HEK293 (cell line): ENCODE measurements around the gene ZNF646.
A peak's percentile ranks its signal among the peaks of the same experiment; 100 is the strongest.

Source experiments
- GLI4 ChIP-seq: fragments of 450-650 bp; formaldehyde crosslinking; IDR thresholded peaks from 2 replicates; pipeline ENCODE4 v1.5.1; 2016; ENCODE audit warnings: missing biosample characterization, missing genetic modification characterization
- IKZF3 ChIP-seq: fragments of 450-650 bp; IDR thresholded peaks from 2 replicates; pipeline ENCODE4 v1.5.0; 2018; ENCODE audit warnings: missing biosample characterization, mild to moderate bottlenecking, missing genetic modification characterization, moderate library complexity
- KLF1 ChIP-seq: fragments of 450-650 bp; formaldehyde crosslinking; IDR thresholded peaks from 2 replicates; pipeline ENCODE4 v1.5.1; 2016; ENCODE audit warnings: missing biosample characterization, missing genetic modification characterization
- OSR2 ChIP-seq: fragments of 450-650 bp; formaldehyde crosslinking; IDR thresholded peaks from 2 replicates; pipeline ENCODE4 v1.5.1; 2016; ENCODE audit warnings: missing biosample characterization, missing genetic modification characterization
- ZNF133 ChIP-seq: fragments of 450-650 bp; formaldehyde crosslinking; IDR thresholded peaks from 2 replicates; pipeline ENCODE4 v1.5.1; 2016; ENCODE audit warnings: missing biosample characterization, missing genetic modification characterization
- ZNF155 ChIP-seq: fragments of 450-650 bp; formaldehyde crosslinking; IDR thresholded peaks from 2 replicates; pipeline ENCODE4 v1.5.1; 2016; ENCODE audit warnings: missing biosample characterization, missing genetic modification characterization
- ZNF175 ChIP-seq: fragments of 450-650 bp; formaldehyde crosslinking; IDR thresholded peaks from 2 replicates; pipeline ENCODE4 v1.5.1; 2016; ENCODE audit warnings: missing biosample characterization, missing genetic modification characterization
- ZNF184 ChIP-seq: fragments of 450-650 bp; IDR thresholded peaks from 2 replicates; pipeline ENCODE4 v1.5.1; 2018; ENCODE audit warnings: missing biosample characterization, mild to moderate bottlenecking, missing genetic modification characterization
- ZNF19 ChIP-seq: fragments of 450-650 bp; formaldehyde crosslinking; IDR thresholded peaks from 2 replicates; pipeline ENCODE4; 2016; ENCODE audit warnings: missing biosample characterization, missing genetic modification characterization, low read depth
- ZNF214 ChIP-seq: fragments of 450-650 bp; formaldehyde crosslinking; IDR thresholded peaks from 2 replicates; pipeline ENCODE4 v1.5.1; 2017; ENCODE audit warnings: missing biosample characterization, mild to moderate bottlenecking, missing genetic modification characterization, borderline replicate concordance
- ZNF23 ChIP-seq: fragments of 450-650 bp; formaldehyde crosslinking; IDR thresholded peaks from 2 replicates; pipeline ENCODE4 v1.5.1; 2016; ENCODE audit warnings: missing biosample characterization, missing genetic modification characterization, borderline replicate concordance
- ZNF239 ChIP-seq: fragments of 450-650 bp; formaldehyde crosslinking; IDR thresholded peaks from 2 replicates; pipeline ENCODE4 v1.5.1; 2016; ENCODE audit warnings: missing biosample characterization, missing genetic modification characterization
- ZNF292 ChIP-seq: fragments of 450-650 bp; formaldehyde crosslinking; IDR thresholded peaks from 2 replicates; pipeline ENCODE4 v1.5.1; 2016; ENCODE audit warnings: low read depth, missing biosample characterization, missing genetic modification characterization, borderline replicate concordance
- ZNF302 ChIP-seq: fragments of 450-650 bp; formaldehyde crosslinking; IDR thresholded peaks from 2 replicates; pipeline ENCODE4 v1.5.1; 2016; ENCODE audit warnings: missing biosample characterization, missing genetic modification characterization, low read depth
- ZNF354C ChIP-seq: fragments of 450-650 bp; formaldehyde crosslinking; IDR thresholded peaks from 2 replicates; pipeline ENCODE4 v1.5.1; 2016; ENCODE audit warnings: missing biosample characterization, missing genetic modification characterization, low read depth, borderline replicate concordance
- ZNF449 ChIP-seq: fragments of 450-650 bp; formaldehyde crosslinking; IDR thresholded peaks from 2 replicates; pipeline ENCODE4 v1.5.1; 2017; ENCODE audit warnings: missing biosample characterization, mild to moderate bottlenecking, missing genetic modification characterization, moderate library complexity
- ZNF473 ChIP-seq: fragments of 450-650 bp; formaldehyde crosslinking; IDR thresholded peaks from 2 replicates; pipeline ENCODE4 v1.5.1; 2017; ENCODE audit warnings: missing biosample characterization, missing genetic modification characterization
- ZNF513 ChIP-seq: fragments of 450-650 bp; IDR thresholded peaks from 2 replicates; pipeline ENCODE4 v1.5.1; 2018; ENCODE audit warnings: missing biosample characterization, missing genetic modification characterization
- ZNF544 ChIP-seq: fragments of 450-650 bp; formaldehyde crosslinking; IDR thresholded peaks from 2 replicates; pipeline ENCODE4 v1.5.0; 2017; ENCODE audit warnings: missing biosample characterization, missing genetic modification characterization
- ZNF571 ChIP-seq: fragments of 450-650 bp; formaldehyde crosslinking; IDR thresholded peaks from 2 replicates; pipeline ENCODE4 v1.5.0; 2017; ENCODE audit warnings: missing biosample characterization, missing genetic modification characterization
- ZNF623 ChIP-seq: fragments of 450-650 bp; formaldehyde crosslinking; IDR thresholded peaks from 2 replicates; pipeline ENCODE4 v1.5.1; 2016; ENCODE audit warnings: missing biosample characterization, missing genetic modification characterization
- ZNF624 ChIP-seq: fragments of 450-650 bp; formaldehyde crosslinking; IDR thresholded peaks from 2 replicates; pipeline ENCODE4 v1.5.1; 2017; ENCODE audit warnings: missing biosample characterization, missing genetic modification characterization
- ZSCAN30 ChIP-seq: fragments of 450-650 bp; IDR thresholded peaks from 2 replicates; pipeline ENCODE4 v1.5.1; 2018; ENCODE audit warnings: missing biosample characterization, mild to moderate bottlenecking, missing genetic modification characterization, moderate library complexity
- TF ChIP-seq, protein P1 (sequence below): fragments of 450-650 bp; formaldehyde crosslinking; IDR thresholded peaks from 2 replicates; pipeline ENCODE4 v1.5.1; 2017; ENCODE audit warnings: missing biosample characterization, missing genetic modification characterization
- TF ChIP-seq, protein P2 (sequence below): fragments of 450-650 bp; formaldehyde crosslinking; IDR thresholded peaks from 2 replicates; pipeline ENCODE4 v1.5.1; 2016; ENCODE audit warnings: missing biosample characterization, missing genetic modification characterization
- TF ChIP-seq, protein P3 (sequence below): fragments of 450-650 bp; formaldehyde crosslinking; IDR thresholded peaks from 2 replicates; pipeline ENCODE4 v1.5.1; 2016; ENCODE audit warnings: missing biosample characterization, missing genetic modification characterization, borderline replicate concordance

ZNF646 gene

GRCh38 chr16:31032736-31033708, 41.2 kb upstream of the ZNF646 start, which contains the start of gene STX4 (continued):
- no peak for TF ChIP-seq ZNF19 (tag by site-specific recombination)
- 0 out of 2 replicates have a peak, but pooled peaks have one; percentile 36 for TF ChIP-seq ZNF133 (tag by site-specific recombination)
- TF ChIP-seq ZSCAN30 (tag by site-specific recombination): peak; percentile 88
- TF ChIP-seq ZNF155 (tag by site-specific recombination): no peak
- TF ChIP-seq OSR2 (tag by site-specific recombination): peak; percentile 50
- TF ChIP-seq ZNF175 (tag by site-specific recombination): no peak
- no peak for TF ChIP-seq ZNF292 (tag by site-specific recombination)
- TF ChIP-seq ZNF513 (tag by site-specific recombination): no peak
- TF ChIP-seq ZNF23: no peak
- TF ChIP-seq ZNF449 (tag by site-specific recombination): 0 out of 2 replicates have a peak, but pooled peaks have one; percentile 23
- TF ChIP-seq, protein P1, sequence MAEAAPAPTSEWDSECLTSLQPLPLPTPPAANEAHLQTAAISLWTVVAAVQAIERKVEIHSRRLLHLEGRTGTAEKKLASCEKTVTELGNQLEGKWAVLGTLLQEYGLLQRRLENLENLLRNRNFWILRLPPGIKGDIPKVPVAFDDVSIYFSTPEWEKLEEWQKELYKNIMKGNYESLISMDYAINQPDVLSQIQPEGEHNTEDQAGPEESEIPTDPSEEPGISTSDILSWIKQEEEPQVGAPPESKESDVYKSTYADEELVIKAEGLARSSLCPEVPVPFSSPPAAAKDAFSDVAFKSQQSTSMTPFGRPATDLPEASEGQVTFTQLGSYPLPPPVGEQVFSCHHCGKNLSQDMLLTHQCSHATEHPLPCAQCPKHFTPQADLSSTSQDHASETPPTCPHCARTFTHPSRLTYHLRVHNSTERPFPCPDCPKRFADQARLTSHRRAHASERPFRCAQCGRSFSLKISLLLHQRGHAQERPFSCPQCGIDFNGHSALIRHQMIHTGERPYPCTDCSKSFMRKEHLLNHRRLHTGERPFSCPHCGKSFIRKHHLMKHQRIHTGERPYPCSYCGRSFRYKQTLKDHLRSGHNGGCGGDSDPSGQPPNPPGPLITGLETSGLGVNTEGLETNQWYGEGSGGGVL (tag by site-specific recombination): peak; percentile 85
- no peak for TF ChIP-seq ZNF354C (tag by site-specific recombination)
- TF ChIP-seq, protein P2, sequence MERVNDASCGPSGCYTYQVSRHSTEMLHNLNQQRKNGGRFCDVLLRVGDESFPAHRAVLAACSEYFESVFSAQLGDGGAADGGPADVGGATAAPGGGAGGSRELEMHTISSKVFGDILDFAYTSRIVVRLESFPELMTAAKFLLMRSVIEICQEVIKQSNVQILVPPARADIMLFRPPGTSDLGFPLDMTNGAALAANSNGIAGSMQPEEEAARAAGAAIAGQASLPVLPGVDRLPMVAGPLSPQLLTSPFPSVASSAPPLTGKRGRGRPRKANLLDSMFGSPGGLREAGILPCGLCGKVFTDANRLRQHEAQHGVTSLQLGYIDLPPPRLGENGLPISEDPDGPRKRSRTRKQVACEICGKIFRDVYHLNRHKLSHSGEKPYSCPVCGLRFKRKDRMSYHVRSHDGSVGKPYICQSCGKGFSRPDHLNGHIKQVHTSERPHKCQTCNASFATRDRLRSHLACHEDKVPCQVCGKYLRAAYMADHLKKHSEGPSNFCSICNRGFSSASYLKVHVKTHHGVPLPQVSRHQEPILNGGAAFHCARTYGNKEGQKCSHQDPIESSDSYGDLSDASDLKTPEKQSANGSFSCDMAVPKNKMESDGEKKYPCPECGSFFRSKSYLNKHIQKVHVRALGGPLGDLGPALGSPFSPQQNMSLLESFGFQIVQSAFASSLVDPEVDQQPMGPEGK (tag by site-specific recombination): peak; percentile 100
- no peak for TF ChIP-seq ZNF239 (tag by site-specific recombination)
- no peak for TF ChIP-seq ZNF624 (tag by site-specific recombination)
- TF ChIP-seq ZNF473 (tag by site-specific recombination): no peak
- no peak for TF ChIP-seq ZNF571 (tag by site-specific recombination)
- TF ChIP-seq ZNF214 (tag by site-specific recombination): no peak
- peak; percentile 60 for TF ChIP-seq KLF1 (tag by site-specific recombination)
- TF ChIP-seq, protein P3, sequence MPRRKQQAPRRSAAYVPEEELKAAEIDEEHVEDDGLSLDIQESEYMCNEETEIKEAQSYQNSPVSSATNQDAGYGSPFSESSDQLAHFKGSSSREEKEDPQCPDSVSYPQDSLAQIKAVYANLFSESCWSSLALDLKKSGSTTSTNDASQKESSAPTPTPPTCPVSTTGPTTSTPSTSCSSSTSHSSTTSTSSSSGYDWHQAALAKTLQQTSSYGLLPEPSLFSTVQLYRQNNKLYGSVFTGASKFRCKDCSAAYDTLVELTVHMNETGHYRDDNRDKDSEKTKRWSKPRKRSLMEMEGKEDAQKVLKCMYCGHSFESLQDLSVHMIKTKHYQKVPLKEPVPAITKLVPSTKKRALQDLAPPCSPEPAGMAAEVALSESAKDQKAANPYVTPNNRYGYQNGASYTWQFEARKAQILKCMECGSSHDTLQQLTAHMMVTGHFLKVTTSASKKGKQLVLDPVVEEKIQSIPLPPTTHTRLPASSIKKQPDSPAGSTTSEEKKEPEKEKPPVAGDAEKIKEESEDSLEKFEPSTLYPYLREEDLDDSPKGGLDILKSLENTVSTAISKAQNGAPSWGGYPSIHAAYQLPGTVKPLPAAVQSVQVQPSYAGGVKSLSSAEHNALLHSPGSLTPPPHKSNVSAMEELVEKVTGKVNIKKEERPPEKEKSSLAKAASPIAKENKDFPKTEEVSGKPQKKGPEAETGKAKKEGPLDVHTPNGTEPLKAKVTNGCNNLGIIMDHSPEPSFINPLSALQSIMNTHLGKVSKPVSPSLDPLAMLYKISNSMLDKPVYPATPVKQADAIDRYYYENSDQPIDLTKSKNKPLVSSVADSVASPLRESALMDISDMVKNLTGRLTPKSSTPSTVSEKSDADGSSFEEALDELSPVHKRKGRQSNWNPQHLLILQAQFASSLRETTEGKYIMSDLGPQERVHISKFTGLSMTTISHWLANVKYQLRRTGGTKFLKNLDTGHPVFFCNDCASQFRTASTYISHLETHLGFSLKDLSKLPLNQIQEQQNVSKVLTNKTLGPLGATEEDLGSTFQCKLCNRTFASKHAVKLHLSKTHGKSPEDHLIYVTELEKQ: peak; percentile 74; the same call in 1 of the 2 replicates
- no peak for TF ChIP-seq GLI4 (tag by site-specific recombination)
- peak; percentile 57; the same call in 1 of the 2 replicates for TF ChIP-seq IKZF3 (tag by site-specific recombination)
- TF ChIP-seq ZNF623: peak; percentile 47
- TF ChIP-seq ZNF184 (tag by site-specific recombination): no peak; the same call in none of the 2 replicates
- no peak for TF ChIP-seq ZNF544 (tag by site-specific recombination)
- TF ChIP-seq ZNF302 (tag by site-specific recombination): no peak
